HepG2 (cell line): ENCODE results near the gene IFT43. TPM values are rescaled to one million over a fixed set of nuclear protein-coding genes. Genes with fewer than 3 reads are reported as not detected.

Experiments used
- ATAC-seq: fragments of 200-7000 bp; cut with Tn5 transposase; 3 replicates; pipeline ENCODE4 v1.9.1; 2020; ENCODE audit warnings: mild to moderate bottlenecking, moderate library complexity
- BruUV-seq: library from RNA; stranded (reverse); fragments of 400-500 nt; replicated peaks from 2 replicates; lab custom pipeline; 2021; lab: Mats Ljungman, UMichigan
- CTCF ChIA-PET: fragments of 300-600 bp; formaldehyde crosslinking; extraction: SDS; loops from one replicate; lab custom pipeline; 2021; ENCODE audit warnings: low total read pairs, inconsistent platforms, low intra/inter-chr PET ratio; lab: Yijun Ruan, JAX
- POLR2A ChIA-PET: fragments of 350-600 bp; sonication (Branson Sonifier 250); formaldehyde crosslinking; loops from one replicate; lab custom pipeline; 2020; ENCODE audit warnings: antibody characterized with exemption, inconsistent platforms; lab: Yijun Ruan, JAX
- DNase-seq: peaks from one replicate; pipeline ENCODE4 v3.0.0-alpha.2; 2015; ENCODE audit warnings: low spot score
- FAIRE-seq: peaks from 3 replicates; lab custom pipeline; 2011; peaks lifted over from hg19 to GRCh38; lab: Jason Lieb, UNC
- H2AFZ ChIP-seq: one replicate; pipeline ENCODE4 v1.6.1; 2011; ENCODE audit warnings: low read length, inconsistent platforms
- H3K27ac ChIP-seq: fragments of 300-600 bp; 3 replicates; pipeline ENCODE4 v1.8.0; 2011; ENCODE audit warnings: mixed run types, mild to moderate bottlenecking, mixed read lengths, low read length, inconsistent platforms; ENCODE audit not compliant: insufficient read depth; ENCODE audit errors: extremely low read length
- H3K27me3 ChIP-seq, 2 experiments: fragments of 200-600 bp in 1 of 2; 2 replicates in 1 of 2; 3 replicates in 1 of 2; pipeline versions ENCODE4 v1.6.0 to v1.8.0; 2011; ENCODE audit warnings: low read length in 2 of 2, mild to moderate bottlenecking in 2 of 2, moderate library complexity in 2 of 2, inconsistent platforms in 1 of 2; ENCODE audit not compliant: insufficient read depth in 2 of 2, control insufficient read depth in 1 of 2
- H3K36me3 ChIP-seq, 2 experiments: fragments of 200-600 bp in 1 of 2; replicated peaks in 1 of 2; 2 replicates in 1 of 2; 3 replicates in 1 of 2; pipeline versions ENCODE4 v1.5.1 to v1.8.0; 2011; ENCODE audit warnings: low read length in 2 of 2, inconsistent platforms in 1 of 2; ENCODE audit not compliant: insufficient read depth in 2 of 2, control insufficient read depth in 1 of 2
- H3K4me1 ChIP-seq: 2 replicates; pipeline ENCODE4 v1.5.1; 2012; ENCODE audit warnings: low read length, inconsistent platforms; ENCODE audit not compliant: insufficient read depth
- H3K4me2 ChIP-seq: 2 replicates; pipeline ENCODE4 v1.6.0; 2011; ENCODE audit warnings: low read depth, low read length, inconsistent platforms
- H3K4me3 ChIP-seq, 3 experiments: fragments of 200-600 bp in 1 of 3; sonication (generic), shearing (Covaris generic) in 1 of 3; replicated peaks in 1 of 3; 2 replicates each; pipeline ENCODE4 v1.5.1; 2011 to 2016; ENCODE audit warnings: low read length in 3 of 3, inconsistent platforms in 2 of 3, low read depth in 2 of 3, mild to moderate bottlenecking in 2 of 3, control low read depth in 1 of 3, mixed read lengths in 1 of 3; ENCODE audit not compliant: insufficient read depth in 1 of 3
- H3K79me2 ChIP-seq: one replicate; pipeline ENCODE4 v1.6.1; 2011; ENCODE audit warnings: low read length, inconsistent platforms; ENCODE audit not compliant: insufficient read depth
- H3K9ac ChIP-seq: 2 replicates; pipeline ENCODE4 v1.6.0; 2011; ENCODE audit warnings: mild to moderate bottlenecking, low read depth, low read length, inconsistent platforms; ENCODE audit not compliant: insufficient read depth
- H3K9me3 ChIP-seq: 2 replicates; pipeline ENCODE4 v1.5.1; 2012; ENCODE audit warnings: mild to moderate bottlenecking, low read length
- H4K20me1 ChIP-seq: 2 replicates; pipeline ENCODE4 v1.6.0; 2011; ENCODE audit warnings: inconsistent platforms, mild to moderate bottlenecking, low read length, moderate library complexity; ENCODE audit not compliant: insufficient read depth
- CCAR2 ChIP-seq: fragments of 200-400 bp; formaldehyde crosslinking; optimal IDR thresholded peaks from 2 replicates; pipeline ENCODE3; 2018; ENCODE audit warnings: low read depth, mild to moderate bottlenecking, low read length, moderate library complexity
- FOXM1 ChIP-seq: sonication (generic); formaldehyde crosslinking; IDR thresholded peaks from 2 replicates; pipeline ENCODE4 v1.5.0; 2020; ENCODE audit warnings: missing genetic modification reagents
- NFAT5 ChIP-seq: sonication (generic); formaldehyde crosslinking; IDR thresholded peaks from 2 replicates; pipeline ENCODE4 v1.4.0; 2020; ENCODE audit warnings: missing genetic modification reagents
- RAD21 ChIP-seq: fragments of 450-650 bp; formaldehyde crosslinking; IDR thresholded peaks from 2 replicates; pipeline ENCODE4 v1.5.0; 2020; ENCODE audit warnings: mild to moderate bottlenecking
- ZBTB2 ChIP-seq: sonication (generic); formaldehyde crosslinking; IDR thresholded peaks from 2 replicates; pipeline ENCODE4 v1.8.0; 2022; ENCODE audit warnings: low read depth, missing genetic modification reagents
- ZBTB33 ChIP-seq: sonication (generic); formaldehyde crosslinking; IDR thresholded peaks from 2 replicates; pipeline ENCODE4 v1.4.0; 2020; ENCODE audit warnings: missing genetic modification reagents
- ZEB1 ChIP-seq: IDR thresholded peaks from 2 replicates; pipeline ENCODE4 v1.6.1; 2012; ENCODE audit warnings: mild to moderate bottlenecking, low read depth, inconsistent platforms; ENCODE audit not compliant: insufficient replicate concordance
- ZFP36 ChIP-seq: fragments of 150-350 bp; IDR thresholded peaks from 2 replicates; pipeline ENCODE4 v1.6.1; 2018; ENCODE audit warnings: borderline replicate concordance, low read length, low read depth; ENCODE audit not compliant: partially characterized antibody
- ZNF580 ChIP-seq: IDR thresholded peaks from 2 replicates; pipeline ENCODE4 v1.6.1; 2016; ENCODE audit warnings: low read depth, borderline replicate concordance
- in situ Hi-C: cut with HindIII; loops from 2 replicates; pipeline ENCODE4 v1.10.0; 2017; ENCODE audit warnings: low pct_unique_long_range_greater_than_20kb; ENCODE audit not compliant: extremely low pct_ligation_motif_present
- intact Hi-C: fragments of 100-400 bp; cut with micrococcal nuclease; formaldehyde crosslinking; loops from one replicate; pipeline ENCODE4 v1.10.0; 2022; ENCODE audit not compliant: unreplicated experiment
- polyA plus RNA-seq, 8 experiments: library from polyadenylated mRNA; depleted of rRNA in 3 of 8; stranded (reverse) in 7 of 8; unstranded in 1 of 8; fragments of >200 nt; fragmentation: Illumina TruSeq in 4 of 8; extraction: Trizol in 4 of 8; gene quantifications; 2 replicates each; pipeline versions ENCODE4 v1.2.1 to v1.2.3, GENCODE V29; 2011 to 2016; ENCODE audit warnings: low read depth in 4 of 8, missing spikeins in 1 of 8, mixed read lengths in 1 of 8; ENCODE audit not compliant: insufficient read depth in 1 of 8
- total RNA-seq, 5 experiments: library from RNA; depleted of rRNA; stranded (reverse); fragments of >200 nt; fragmentation: Illumina TruSeq; extraction: Trizol; gene quantifications; 2 replicates each; pipeline ENCODE4 v1.2.3, GENCODE V29; 2016; ENCODE audit warnings: low read depth in 1 of 5

IFT43 gene
- total and polyA plus RNA-seq, 2 of the 13 experiments (the other 11 are each of a cell fraction or from before 2014, with no cell fraction given) = 0.15 to 0.55 TPM

- no peak overlapping the region for H3K4me2 ChIP-seq
- in situ Hi-C loops = no loop called here
- H2AFZ ChIP-seq = no peak overlapping the region
- BruUV-seq = no TSS peak
- H3K4me1 ChIP-seq = no peaks in the 10 kb centered on the region
- ATAC-seq (no peak), DNase-seq (no peak), FAIRE-seq (no peak)
- no peak overlapping the region for H3K9ac ChIP-seq
- ChIA-PET CTCF (no interaction called here), POLR2A (no interaction called here)
- no peaks in the 10 kb centered on the region for H3K36me3 ChIP-seq
- TF ChIP-seq ZEB1 (no peak), CCAR2 (no peak), FOXM1 (no peak), NFAT5 (CRISPR knock-in tag) (no peak), ZBTB33 (CRISPR knock-in tag) (no peak), ZBTB2 (no peak), ZFP36 (no peak), RAD21 (no peak), ZNF580 (CRISPR knock-in tag) (no peak)
- H3K4me3 ChIP-seq = no peak overlapping the region
- H3K9me3 ChIP-seq = no peaks in the 10 kb centered on the region
- no peaks in the 10 kb centered on the region for H4K20me1 ChIP-seq
- intact Hi-C loops = no loop called here
- H3K79me2 ChIP-seq = no peaks in the 10 kb centered on the region
- H3K27me3 ChIP-seq = no peaks in the 10 kb centered on the region; a peak in 2 of 5 replicates
- H3K27ac ChIP-seq = no peak overlapping the region
Observed at GRCh38 chr14:76011930-76012329, 26.4 kb downstream of the IFT43 start.
